Measurements from ENCODE around the gene INPP5D.
"Not testable (repeated sequence)": the region's sequence is repeated elsewhere in the genome, so short reads cannot be mapped to it uniquely, and the experiment has no call there.

INPP5D gene

GRCh38 chr2:233033672-233034071 lies 26.5 kb upstream of the INPP5D start:
- DNase-seq: no peak

- DNase-seq: no peak
Measured at GRCh38 chr2:233034091-233034882, 25.9 kb upstream of the INPP5D start.

GRCh38 chr2:233035426-233036161 lies 24.5 kb upstream of the INPP5D start:
- DNase-seq: no peak

- no peak for DNase-seq
Measured at GRCh38 chr2:233036162-233036838, 23.8 kb upstream of the INPP5D start.

GRCh38 chr2:233037078-233037477 lies 23.1 kb upstream of the INPP5D start:
- DNase-seq: no peak

- no peak for DNase-seq
Measured at GRCh38 chr2:233039212-233039845, 20.8 kb upstream of the INPP5D start.

GRCh38 chr2:233039846-233040530 lies 20.2 kb upstream of the INPP5D start:
- DNase-seq: no peak

GRCh38 chr2:233040571-233040970 lies 19.6 kb upstream of the INPP5D start:
- no peak for DNase-seq

- DNase-seq: no peak
Measured at GRCh38 chr2:233041722-233042323, 18.3 kb upstream of the INPP5D start.

GRCh38 chr2:233042549-233042948 lies 17.6 kb upstream of the INPP5D start:
- DNase-seq: no peak

GRCh38 chr2:233044974-233045605 lies 15.1 kb upstream of the INPP5D start:
- no peak for DNase-seq

GRCh38 chr2:233047206-233047605 lies 12.9 kb upstream of the INPP5D start:
- DNase-seq: no peak

GRCh38 chr2:233047667-233048066 lies 12.5 kb upstream of the INPP5D start:
- DNase-seq: no peak

- DNase-seq: no peak
Measured at GRCh38 chr2:233048569-233049193, 11.5 kb upstream of the INPP5D start.

- DNase-seq: no peak
Measured at GRCh38 chr2:233049194-233049761, 10.9 kb upstream of the INPP5D start.

- no peak for DNase-seq
Measured at GRCh38 chr2:233051241-233052149, 8.6 kb upstream of the INPP5D start.

GRCh38 chr2:233052517-233052916 lies 7.6 kb upstream of the INPP5D start:
- DNase-seq: not testable (repeated sequence)

- peak; percentile 12 to 58 (median 33) for DNase-seq
Measured at GRCh38 chr2:233053928-233054784, 6.0 kb upstream of the INPP5D start.

GRCh38 chr2:233055362-233055761 lies 4.8 kb upstream of the INPP5D start:
- DNase-seq: no peak
